Gastrocnemius medialis (tissue), 4 donors: ENCODE results near the gene PRRT3.

Experiments
- POLR2A ChIP-seq, 2 donors: fragments of 450-650 bp; IDR thresholded peaks; one replicate each; pipeline ENCODE4 v1.6.1; 2017; ENCODE audit warnings: antibody characterized with exemption in 2 of 2, mild to moderate bottlenecking in 2 of 2, moderate library complexity in 2 of 2
- TF ChIP-seq, protein P1 (sequence below), 5 experiments: fragments of 450-650 bp in 3 of 5; fragments of 200-600 bp in 2 of 5; sonication (generic) in 2 of 5; IDR thresholded peaks in 4 of 5; conservative IDR thresholded peaks in 1 of 5; 1 replicate in 4 of 5; 2 replicates in 1 of 5; pipeline ENCODE4 v1.5.1; 2016 to 2019; ENCODE audit warnings: antibody characterized with exemption in 5 of 5, mild to moderate bottlenecking in 3 of 5, moderate library complexity in 3 of 5

DNA sequence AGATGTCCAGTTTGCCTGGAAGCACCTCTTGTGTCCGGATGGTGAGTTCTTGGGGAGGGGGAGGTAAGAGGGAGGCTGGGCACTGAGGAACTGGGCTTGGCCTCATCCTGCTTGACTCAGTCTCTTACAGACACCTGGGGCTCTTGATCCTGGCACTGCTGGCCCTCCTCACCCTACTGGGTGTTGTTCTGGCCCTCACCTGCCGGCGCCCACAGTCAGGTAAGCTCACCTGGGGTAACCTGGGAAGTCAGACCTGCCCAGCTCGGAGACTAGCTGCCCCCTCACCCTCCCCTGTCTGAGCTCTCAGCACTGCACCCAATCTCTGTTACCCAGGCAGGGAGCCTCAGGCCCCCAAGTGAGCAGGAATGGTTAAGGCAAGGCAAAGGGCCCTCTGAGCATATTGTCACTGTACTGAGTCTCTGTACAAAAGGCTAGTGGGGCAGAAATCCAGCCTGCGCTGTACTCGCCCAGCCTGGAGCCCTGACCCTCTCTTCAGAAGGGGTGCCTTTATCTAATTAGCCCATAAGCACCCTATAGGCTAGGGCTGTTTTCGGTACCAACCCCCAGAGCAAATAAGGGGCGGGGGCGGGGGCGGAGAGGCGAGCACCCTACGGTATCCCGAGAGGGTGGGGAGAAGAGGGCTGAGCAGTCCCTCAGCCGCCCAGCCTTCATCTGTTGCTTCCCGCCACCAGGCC is 37.5 kb downstream of the PRRT3 start:
- TF ChIP-seq POLR2A (IDR thresholded peaks at IDR 0.05): no peak
- TF ChIP-seq, protein P1, sequence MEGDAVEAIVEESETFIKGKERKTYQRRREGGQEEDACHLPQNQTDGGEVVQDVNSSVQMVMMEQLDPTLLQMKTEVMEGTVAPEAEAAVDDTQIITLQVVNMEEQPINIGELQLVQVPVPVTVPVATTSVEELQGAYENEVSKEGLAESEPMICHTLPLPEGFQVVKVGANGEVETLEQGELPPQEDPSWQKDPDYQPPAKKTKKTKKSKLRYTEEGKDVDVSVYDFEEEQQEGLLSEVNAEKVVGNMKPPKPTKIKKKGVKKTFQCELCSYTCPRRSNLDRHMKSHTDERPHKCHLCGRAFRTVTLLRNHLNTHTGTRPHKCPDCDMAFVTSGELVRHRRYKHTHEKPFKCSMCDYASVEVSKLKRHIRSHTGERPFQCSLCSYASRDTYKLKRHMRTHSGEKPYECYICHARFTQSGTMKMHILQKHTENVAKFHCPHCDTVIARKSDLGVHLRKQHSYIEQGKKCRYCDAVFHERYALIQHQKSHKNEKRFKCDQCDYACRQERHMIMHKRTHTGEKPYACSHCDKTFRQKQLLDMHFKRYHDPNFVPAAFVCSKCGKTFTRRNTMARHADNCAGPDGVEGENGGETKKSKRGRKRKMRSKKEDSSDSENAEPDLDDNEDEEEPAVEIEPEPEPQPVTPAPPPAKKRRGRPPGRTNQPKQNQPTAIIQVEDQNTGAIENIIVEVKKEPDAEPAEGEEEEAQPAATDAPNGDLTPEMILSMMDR (IDR thresholded peaks at IDR 0.05 in 4 of 5, conservative IDR thresholded peaks at IDR 0.05 in 1 of 5): no peak
